SU-DHL-6 (cell line): ENCODE measurements around the gene LGSN.

Experiments used
- EZH2phosphoT487 ChIP-seq: fragments of 200-600 bp; sonication (generic), shearing (Covaris generic); conservative IDR thresholded peaks from 2 replicates; pipeline ENCODE4 v1.6.1; 2018; ENCODE audit warnings: mild to moderate bottlenecking, antibody characterized with exemption, low read length, moderate library complexity, mixed read lengths
- TF ChIP-seq, protein P1 (sequence below): fragments of 200-600 bp; sonication (generic); IDR thresholded peaks from one replicate; pipeline ENCODE4 v1.5.1; 2017; ENCODE audit warnings: antibody characterized with exemption, mild to moderate bottlenecking, low read length, moderate library complexity; ENCODE audit not compliant: insufficient read depth, poor library complexity, severe bottlenecking

- TF ChIP-seq, protein P1, sequence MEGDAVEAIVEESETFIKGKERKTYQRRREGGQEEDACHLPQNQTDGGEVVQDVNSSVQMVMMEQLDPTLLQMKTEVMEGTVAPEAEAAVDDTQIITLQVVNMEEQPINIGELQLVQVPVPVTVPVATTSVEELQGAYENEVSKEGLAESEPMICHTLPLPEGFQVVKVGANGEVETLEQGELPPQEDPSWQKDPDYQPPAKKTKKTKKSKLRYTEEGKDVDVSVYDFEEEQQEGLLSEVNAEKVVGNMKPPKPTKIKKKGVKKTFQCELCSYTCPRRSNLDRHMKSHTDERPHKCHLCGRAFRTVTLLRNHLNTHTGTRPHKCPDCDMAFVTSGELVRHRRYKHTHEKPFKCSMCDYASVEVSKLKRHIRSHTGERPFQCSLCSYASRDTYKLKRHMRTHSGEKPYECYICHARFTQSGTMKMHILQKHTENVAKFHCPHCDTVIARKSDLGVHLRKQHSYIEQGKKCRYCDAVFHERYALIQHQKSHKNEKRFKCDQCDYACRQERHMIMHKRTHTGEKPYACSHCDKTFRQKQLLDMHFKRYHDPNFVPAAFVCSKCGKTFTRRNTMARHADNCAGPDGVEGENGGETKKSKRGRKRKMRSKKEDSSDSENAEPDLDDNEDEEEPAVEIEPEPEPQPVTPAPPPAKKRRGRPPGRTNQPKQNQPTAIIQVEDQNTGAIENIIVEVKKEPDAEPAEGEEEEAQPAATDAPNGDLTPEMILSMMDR, result no peak
- no peak for TF ChIP-seq EZH2phosphoT487
Measured at GRCh38 chr6:63321821-63322220, 2.0 kb upstream of the LGSN start.
